Ramos (cell line): Measurements from ENCODE around the gene COL4A4.

ENCODE experiments used
- in situ Hi-C: fragments of 300-500 bp; cut with MboI; formaldehyde crosslinking; loops from one replicate; pipeline ENCODE4 v1.14.3; 2022; ENCODE audit warnings: low sequenced_read_pairs; ENCODE audit not compliant: unreplicated experiment

The COL4A4 gene

DNA sequence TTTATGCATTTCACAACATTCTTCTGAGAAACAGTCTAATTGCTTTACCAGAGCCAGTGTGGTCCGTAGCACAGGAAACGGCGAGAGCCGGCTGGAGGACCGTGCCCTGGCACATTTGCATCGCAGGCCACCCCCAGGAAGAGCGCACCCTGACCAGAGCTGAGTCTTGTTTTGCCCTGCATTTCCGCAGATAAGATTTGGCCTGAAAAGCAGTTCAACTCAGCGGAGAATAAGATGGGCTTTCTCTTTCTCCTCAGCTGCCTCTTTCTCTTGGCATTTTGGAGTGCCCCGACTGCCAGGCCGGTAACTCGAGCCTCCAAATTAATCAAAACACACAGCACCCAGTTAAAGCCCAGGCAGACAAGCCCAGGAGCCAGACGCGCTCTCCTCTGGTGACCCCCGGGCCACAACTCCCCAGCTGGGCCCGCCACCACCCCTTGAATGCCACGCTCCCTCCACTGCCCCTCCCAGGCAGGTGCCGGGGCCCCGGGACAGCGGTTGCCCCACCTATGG lies 464 bp downstream of the COL4A4 start:
- in situ Hi-C loops, result no loop called here

DNA sequence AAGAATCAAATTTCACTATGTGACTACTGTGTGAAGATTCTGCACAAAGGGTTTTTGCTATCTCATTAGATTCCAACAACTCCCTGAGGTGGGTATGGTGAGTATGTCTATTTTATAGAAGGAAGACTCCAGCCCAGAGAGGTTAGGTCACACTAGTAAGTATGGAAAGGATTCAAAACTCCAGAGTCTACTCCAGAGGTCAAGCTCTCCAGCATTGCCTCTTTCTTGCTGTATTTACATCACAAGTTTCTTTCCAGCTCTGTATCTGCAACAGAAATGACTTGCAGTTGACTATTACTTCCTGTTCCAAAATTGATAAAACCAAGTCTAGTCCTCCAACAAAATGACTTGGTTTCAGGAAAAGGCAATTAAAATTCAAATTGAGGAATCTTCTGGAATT lies 2.1 kb downstream of the COL4A4 start:
- in situ Hi-C loops, result no loop called here

DNA sequence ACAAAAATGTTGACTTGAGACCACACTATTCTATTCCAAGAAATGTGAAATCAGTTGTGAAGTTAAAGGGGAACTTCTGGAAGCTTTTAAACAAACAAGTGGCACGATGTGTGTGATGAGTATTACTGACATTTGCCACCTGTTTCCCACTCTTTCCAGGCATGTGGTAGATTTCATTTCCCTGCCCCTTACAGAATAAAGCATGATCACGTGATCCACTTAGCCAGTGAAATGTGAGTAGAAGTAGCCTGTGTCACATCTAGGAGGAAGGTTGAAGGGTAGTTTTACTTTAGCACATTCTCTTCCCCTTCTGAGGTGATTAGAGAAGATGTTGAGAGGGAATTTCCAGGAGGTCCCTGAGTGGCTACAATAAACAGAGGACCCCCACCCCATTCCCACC lies 3.8 kb downstream of the COL4A4 start:
- in situ Hi-C loops, result no loop called here

- in situ Hi-C loops, result no loop called here
These were observed 8.8 kb downstream of the COL4A4 start for GRCh38 chr2:227154986-227155774.

- in situ Hi-C loops, result no loop called here
These were observed 10.1 kb downstream of the COL4A4 start for GRCh38 chr2:227153758-227154486.

- in situ Hi-C loops, result no loop called here
These were observed 10.7 kb downstream of the COL4A4 start for GRCh38 chr2:227153307-227153706.

DNA sequence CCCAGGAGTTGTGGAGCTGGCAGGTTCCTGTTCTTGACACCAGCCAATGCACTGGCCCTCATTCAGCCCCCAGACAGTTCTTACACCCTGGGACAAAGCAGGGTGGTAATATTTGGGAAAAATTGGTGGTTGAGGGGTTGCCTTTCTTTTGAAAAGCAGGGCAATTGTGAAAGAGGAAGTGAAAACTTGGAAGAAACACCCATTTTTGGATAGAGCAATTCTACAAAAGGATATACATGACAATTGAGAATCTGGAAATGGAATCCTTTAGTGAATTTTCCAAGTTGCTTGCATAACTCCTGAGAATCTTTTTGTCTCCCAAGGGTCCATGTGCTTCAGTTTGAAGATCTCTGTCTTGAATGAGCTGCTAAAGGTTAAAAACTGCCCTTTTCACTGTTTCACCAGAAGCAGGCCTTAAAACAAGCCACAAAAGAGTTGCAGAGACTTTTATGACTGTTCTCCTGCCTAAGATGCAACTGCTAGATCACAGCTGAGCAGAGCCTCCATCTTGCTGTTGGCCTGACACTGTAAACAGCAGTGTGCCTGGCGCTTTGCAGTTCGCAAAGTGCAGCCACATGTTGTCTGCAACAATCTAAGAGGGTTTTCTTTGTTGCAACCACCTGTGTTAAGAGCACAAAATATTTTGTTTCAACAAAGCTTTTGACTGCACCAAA lies 11.8 kb downstream of the COL4A4 start:
- in situ Hi-C loops, result no loop called here

DNA sequence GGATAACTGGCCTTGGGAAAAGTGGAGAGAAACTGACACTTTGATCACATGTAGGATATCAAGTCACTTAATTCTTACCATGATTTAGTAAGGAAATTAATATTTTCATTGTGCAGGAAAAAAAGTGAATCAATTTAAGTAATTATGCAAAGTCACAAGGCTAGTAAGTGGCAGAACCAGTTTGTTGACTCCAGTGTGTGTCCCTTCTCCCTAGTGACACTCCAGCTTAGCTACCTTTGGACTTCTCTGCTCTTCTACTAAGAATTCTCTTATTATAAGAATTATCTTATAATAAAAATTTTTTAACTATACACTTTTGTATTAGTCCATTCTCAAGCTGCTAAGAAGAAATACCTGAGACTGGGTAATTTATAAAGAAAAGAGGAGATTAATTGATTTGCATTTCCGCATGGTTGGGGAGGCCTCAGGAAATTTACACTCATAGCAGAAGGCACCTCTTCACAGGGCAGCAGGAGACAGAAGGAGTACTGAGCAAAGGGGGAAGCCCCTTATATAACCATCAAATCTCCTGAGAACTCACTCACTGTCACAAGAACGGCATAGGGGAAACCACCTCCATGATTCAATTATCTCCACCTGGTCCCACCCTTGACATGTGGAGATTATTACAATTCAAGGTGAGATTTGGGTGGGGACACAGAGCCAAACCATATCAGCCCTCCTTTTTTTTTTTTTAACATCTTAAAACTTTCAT lies 13.6 kb downstream of the COL4A4 start:
- in situ Hi-C loops, result no loop called here

GRCh38 chr2:227148106-227148505 lies 15.9 kb downstream of the COL4A4 start:
- in situ Hi-C loops, result no loop called here

- in situ Hi-C loops, result no loop called here
These were observed 17.0 kb downstream of the COL4A4 start for GRCh38 chr2:227147023-227147422.

GRCh38 chr2:227146456-227146855 lies 17.5 kb downstream of the COL4A4 start:
- in situ Hi-C loops, result no loop called here

DNA sequence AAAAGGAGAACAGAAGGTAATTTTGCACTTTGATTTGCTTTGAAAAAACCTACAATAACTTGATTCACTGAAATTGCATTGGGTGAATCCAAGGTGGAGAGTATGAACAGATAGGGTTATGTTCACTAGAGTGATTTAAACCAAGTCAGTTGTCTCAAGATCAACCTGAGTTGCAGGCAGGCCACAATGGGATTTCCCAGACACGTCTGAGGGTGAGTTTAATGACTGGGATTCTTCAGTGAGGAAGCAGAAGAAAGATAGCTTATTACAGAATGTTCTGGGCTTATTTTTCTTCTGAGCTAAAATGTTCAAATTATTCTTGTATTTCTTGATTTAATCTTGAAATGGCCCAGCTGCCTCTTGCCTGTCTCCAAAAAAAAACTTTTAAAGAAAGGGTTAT lies 20.1 kb downstream of the COL4A4 start:
- in situ Hi-C loops, result no loop called here

DNA sequence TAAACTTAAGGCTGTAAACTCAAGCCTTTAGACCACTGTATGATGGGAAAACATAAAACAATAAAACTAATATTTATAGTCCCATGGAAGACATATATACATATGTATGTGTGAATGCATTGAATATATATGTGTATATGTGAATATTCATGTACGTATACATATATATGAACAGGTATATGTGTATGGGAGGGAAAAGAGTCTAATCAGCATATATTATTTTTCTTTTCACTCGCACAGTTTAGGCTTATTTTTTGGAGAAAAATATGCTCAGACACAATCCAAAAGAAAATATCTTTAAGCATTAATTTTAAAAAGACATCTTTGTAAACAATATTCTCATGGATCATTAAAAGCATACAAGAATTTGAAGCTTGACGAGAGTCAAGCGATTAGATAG lies 22.7 kb downstream of the COL4A4 start:
- in situ Hi-C loops, result no loop called here

DNA sequence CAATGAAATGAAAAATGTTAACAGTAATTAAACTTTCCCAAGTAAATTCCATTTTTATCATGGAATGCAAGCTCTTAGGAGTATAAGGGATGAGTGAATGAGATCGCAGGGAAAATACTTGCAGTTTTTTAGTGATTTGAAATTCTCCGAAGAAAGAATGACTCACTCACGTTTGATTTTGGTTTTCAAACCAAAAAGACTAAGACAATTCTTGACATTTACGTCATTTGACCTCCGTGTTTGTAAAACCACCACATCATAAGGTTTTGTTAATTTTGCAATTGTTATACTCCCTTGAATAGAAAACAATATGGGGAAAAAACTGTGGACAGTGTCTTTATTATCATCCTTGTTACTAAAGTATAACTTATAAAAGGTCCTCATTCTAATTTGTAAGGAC lies 29.4 kb downstream of the COL4A4 start:
- in situ Hi-C loops, result loop anchor here (10.0 kb wide), 1 partner anchor 90 kb away; no protein-coding TSS in a partner anchor

DNA sequence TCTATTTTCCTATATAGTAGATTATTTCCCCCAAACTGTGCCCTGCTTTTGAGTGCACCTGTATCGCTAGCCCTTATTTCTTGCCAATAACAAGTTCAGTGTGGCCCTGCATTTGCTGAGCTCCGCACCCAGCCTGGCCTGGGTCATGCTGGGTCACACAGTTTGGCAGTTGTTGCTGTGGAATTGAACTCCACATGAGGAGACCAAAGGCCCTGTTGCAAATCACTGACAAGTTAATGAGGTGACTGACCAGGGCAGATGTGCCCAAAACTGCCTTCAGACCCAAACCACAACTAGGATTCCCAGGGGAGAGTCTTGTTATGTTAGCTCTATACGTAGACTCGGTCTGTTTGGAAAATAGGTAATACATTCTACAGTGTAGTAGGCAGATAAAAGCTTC lies 31.0 kb downstream of the COL4A4 start:
- in situ Hi-C loops, result loop anchor here (10.0 kb wide), 1 partner anchor 92 kb away; no protein-coding TSS in a partner anchor

DNA sequence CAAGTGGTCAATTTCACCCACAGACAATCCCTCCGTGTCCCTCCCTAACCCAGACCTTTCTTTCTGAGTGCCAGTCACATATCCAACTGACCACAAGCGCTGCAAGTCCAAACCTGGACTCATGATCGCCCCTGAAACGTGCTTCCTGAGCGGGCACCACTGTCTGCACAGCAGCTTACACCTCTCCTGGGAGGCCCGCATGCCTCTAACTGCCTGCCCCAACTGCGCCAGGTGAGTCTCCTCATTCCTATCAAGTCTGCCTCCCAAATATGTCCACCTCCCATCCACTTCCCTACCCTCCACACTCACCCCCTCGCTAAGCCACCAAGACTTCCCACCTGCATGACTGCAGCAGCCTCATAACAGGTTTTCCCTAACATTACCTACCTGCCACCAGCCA lies 33.4 kb downstream of the COL4A4 start:
- in situ Hi-C loops, result loop anchor here (10.0 kb wide), 1 partner anchor 94 kb away; no protein-coding TSS in a partner anchor

DNA sequence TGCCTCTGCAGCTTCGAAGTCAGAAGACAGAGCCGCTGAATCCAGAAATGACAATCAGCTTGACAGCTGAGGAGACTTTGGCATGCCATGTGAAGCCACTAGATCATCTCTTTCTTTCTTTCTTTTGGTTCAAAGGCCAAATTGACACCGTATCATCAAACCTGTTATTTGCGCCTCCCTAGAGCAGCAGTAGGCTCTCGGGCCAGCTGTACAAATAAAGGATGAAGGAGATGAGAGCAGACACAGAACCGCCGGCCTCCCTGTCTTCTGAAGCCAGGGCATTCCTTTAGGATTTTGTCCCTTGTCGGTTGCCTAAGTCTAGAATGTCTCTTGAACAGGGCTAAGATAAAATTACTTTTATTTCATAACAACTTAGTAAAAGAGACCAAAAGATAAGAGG lies 36.8 kb downstream of the COL4A4 start:
- in situ Hi-C loops, result loop anchor here (10.0 kb wide), 1 partner anchor 638 kb away; no protein-coding TSS in a partner anchor

DNA sequence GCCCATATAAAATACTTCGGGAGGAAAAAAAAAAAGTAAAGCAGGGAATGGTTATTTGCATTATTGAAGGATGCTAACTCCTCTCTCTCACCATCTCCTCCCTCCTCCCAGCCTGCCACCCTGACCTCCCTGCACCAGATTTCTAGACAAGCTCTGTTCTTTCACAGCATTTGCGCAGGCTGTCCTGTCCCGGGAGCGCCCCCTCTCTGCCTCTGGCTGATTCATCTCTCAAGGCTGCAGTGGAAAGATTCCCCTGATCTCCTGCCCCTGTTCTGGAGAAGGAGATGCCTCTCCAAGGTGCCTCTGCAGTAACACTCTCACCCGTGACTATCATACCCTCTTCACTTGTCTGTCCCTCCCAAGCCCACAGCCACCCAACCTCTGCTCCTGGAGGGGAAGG lies 38.5 kb downstream of the COL4A4 start:
- in situ Hi-C loops, result loop anchor here (10.0 kb wide), 1 partner anchor 639 kb away; no protein-coding TSS in a partner anchor

- in situ Hi-C loops, result loop anchor here (10.0 kb wide), 1 partner anchor 640 kb away; no protein-coding TSS in a partner anchor
These were observed 39.2 kb downstream of the COL4A4 start for GRCh38 chr2:227124811-227125210.

DNA sequence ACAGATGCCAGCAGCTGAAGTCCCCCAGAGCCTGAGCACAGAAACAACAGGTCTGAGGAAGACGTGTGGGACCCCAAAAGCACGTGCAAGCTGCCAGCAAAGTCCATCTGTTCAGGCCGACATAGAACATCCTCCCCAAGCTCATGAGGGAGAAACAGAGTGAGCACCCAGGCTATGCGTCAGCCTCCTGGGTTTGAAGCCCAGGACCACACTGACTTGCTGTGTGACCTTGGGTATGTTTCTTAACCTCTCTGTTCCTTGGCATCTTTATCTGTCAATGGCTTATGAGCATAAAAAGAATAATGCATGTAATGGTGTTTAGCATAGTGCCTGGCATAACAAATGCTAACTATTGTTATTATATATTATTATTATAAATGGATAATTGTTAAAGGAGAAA lies 40.3 kb downstream of the COL4A4 start:
- in situ Hi-C loops, result loop anchor here (10.0 kb wide), 1 partner anchor 641 kb away; no protein-coding TSS in a partner anchor
